Measurements from ENCODE around the gene ANKRD27.

DNA sequence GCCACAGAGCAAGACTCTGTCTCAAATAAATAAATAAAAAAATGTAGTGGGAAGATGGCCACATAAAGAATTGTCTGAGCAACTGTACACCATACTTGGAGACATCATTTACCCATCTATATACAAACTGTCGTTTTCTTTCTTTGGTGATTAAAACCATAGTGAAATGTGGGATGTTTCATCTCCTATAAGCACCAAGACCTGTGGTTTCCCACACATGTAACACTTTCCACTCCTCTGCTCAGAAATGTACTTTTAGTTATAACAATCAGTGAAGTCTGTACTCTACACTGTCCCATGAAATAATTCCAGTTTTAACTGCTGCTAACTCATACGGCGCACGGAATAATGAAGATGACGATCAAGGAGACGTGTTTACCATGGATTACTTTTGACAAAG is 75.7 kb downstream of the ANKRD27 start:
- TF ChIP-seq, protein P1, sequence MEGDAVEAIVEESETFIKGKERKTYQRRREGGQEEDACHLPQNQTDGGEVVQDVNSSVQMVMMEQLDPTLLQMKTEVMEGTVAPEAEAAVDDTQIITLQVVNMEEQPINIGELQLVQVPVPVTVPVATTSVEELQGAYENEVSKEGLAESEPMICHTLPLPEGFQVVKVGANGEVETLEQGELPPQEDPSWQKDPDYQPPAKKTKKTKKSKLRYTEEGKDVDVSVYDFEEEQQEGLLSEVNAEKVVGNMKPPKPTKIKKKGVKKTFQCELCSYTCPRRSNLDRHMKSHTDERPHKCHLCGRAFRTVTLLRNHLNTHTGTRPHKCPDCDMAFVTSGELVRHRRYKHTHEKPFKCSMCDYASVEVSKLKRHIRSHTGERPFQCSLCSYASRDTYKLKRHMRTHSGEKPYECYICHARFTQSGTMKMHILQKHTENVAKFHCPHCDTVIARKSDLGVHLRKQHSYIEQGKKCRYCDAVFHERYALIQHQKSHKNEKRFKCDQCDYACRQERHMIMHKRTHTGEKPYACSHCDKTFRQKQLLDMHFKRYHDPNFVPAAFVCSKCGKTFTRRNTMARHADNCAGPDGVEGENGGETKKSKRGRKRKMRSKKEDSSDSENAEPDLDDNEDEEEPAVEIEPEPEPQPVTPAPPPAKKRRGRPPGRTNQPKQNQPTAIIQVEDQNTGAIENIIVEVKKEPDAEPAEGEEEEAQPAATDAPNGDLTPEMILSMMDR (IDR thresholded peaks at IDR 0.05), result no peak
- TF ChIP-seq POLR2A (IDR thresholded peaks at IDR 0.05) (no peak), POLR2AphosphoS5 (IDR thresholded peaks at IDR 0.05) (no peak)
